HG02759 (cell line): ENCODE results near the gene FBXL15.

Source experiments
- ATAC-seq: cut with Tn5 transposase; IDR thresholded peaks from one replicate; pipeline ENCODE4 v1.9.1; 2021; ENCODE audit warnings: mild to moderate bottlenecking, moderate library complexity; ENCODE audit not compliant: unreplicated experiment

FBXL15 gene

GRCh38 chr10:102420714-102421506, at the start of gene FBXL15:
Gene FBXL15 (plus strand): TSS chr10:102420836. CDS start chr10:102421130, 294 bp downstream.
- peak; percentile 86 for ATAC-seq

- ATAC-seq, result no peak
These were observed 49.3 kb upstream of the FBXL15 start for GRCh38 chr10:102371295-102371694.

- no peak for ATAC-seq
These were observed 45.4 kb upstream of the FBXL15 start for GRCh38 chr10:102375250-102375649.

- ATAC-seq, result no peak
These were observed 44.8 kb upstream of the FBXL15 start for GRCh38 chr10:102375867-102376266.

- ATAC-seq, result no peak
These were observed 43.7 kb upstream of the FBXL15 start for GRCh38 chr10:102376901-102377300.

GRCh38 chr10:102379383-102379782, 41.3 kb upstream of the FBXL15 start:
- no peak for ATAC-seq

- no peak for ATAC-seq
These were observed 38.7 kb upstream of the FBXL15 start for GRCh38 chr10:102381983-102382382.

GRCh38 chr10:102382871-102383270, 37.8 kb upstream of the FBXL15 start:
- ATAC-seq, result no peak

- ATAC-seq, result no peak
These were observed 36.6 kb upstream of the FBXL15 start for GRCh38 chr10:102384053-102384452.

GRCh38 chr10:102384606-102385429, 35.8 kb upstream of the FBXL15 start:
- no peak for ATAC-seq

- ATAC-seq, result no peak
These were observed 30.7 kb upstream of the FBXL15 start for GRCh38 chr10:102389894-102390293.

GRCh38 chr10:102392306-102392705, 28.3 kb upstream of the FBXL15 start:
- ATAC-seq, result no peak

- ATAC-seq, result no peak
These were observed 27.1 kb upstream of the FBXL15 start for GRCh38 chr10:102393411-102394078.

GRCh38 chr10:102394079-102394800, 26.4 kb upstream of the FBXL15 start:
- peak; percentile 81 for ATAC-seq

- ATAC-seq, result peak; percentile 1
These were observed 25.7 kb upstream of the FBXL15 start for GRCh38 chr10:102394801-102395399.

- peak; percentile 34 for ATAC-seq
These were observed 25.0 kb upstream of the FBXL15 start, which contains the start of gene NFKB2 for GRCh38 chr10:102395400-102396316. Gene NFKB2 (plus strand): TSS chr10:102395705. CDS start chr10:102395960, 255 bp downstream.

- ATAC-seq, result no peak
These were observed 24.4 kb upstream of the FBXL15 start for GRCh38 chr10:102396317-102396650.

- ATAC-seq, result no peak
These were observed 23.9 kb upstream of the FBXL15 start for GRCh38 chr10:102396730-102397151.
